Lower lobe of right lung (tissue), 2 donors: ENCODE measurements around the gene WIPI1. TPM values are rescaled to one million over a fixed set of nuclear protein-coding genes. Genes with fewer than 3 reads are reported as not detected.
A peak's percentile ranks its signal among the peaks of the same experiment; 100 is the strongest.

Source experiments
- ATAC-seq, 2 donors: fragments of 200-7000 bp; cut with Tn5 transposase; one replicate each; pipeline ENCODE4 v1.9.1; 2020 to 2022; ENCODE audit warnings: mild to moderate bottlenecking in 2 of 2, moderate library complexity in 2 of 2
- DNase-seq: peaks from one replicate; pipeline ENCODE4 v3.0.0-alpha.2; 2020
- H3K27ac ChIP-seq: fragments of 200-600 bp; one replicate; pipeline ENCODE4 v1.8.0; 2022
- H3K27me3 ChIP-seq: fragments of 200-600 bp; one replicate; pipeline ENCODE4 v1.8.0; 2022; ENCODE audit warnings: low read depth
- H3K36me3 ChIP-seq: fragments of 200-600 bp; one replicate; pipeline ENCODE4 v1.8.0; 2022; ENCODE audit warnings: mild to moderate bottlenecking
- H3K4me1 ChIP-seq: fragments of 200-600 bp; one replicate; pipeline ENCODE4 v1.8.0; 2022
- H3K4me3 ChIP-seq: fragments of 200-600 bp; one replicate; pipeline ENCODE4 v1.8.0; 2022; ENCODE audit warnings: mild to moderate bottlenecking
- H3K9me3 ChIP-seq: fragments of 200-600 bp; one replicate; pipeline ENCODE4 v1.8.0; 2022
- intact Hi-C: fragments of 100-400 bp; cut with DNase I; formaldehyde crosslinking; loops from one replicate; pipeline ENCODE4 v1.11.0; 2022
- long read RNA-seq: library from polyadenylated mRNA; unstranded; transcript quantifications from one replicate; pipeline ENCODE4 v2.0.0, GENCODE V29; 2021
- total RNA-seq: library from RNA; stranded (reverse); fragmentation: NEBNext Ultra II Directional; extraction: Animal tissue kit (Norgen Biotek cat#: 25700); gene quantifications from one replicate; pipeline ENCODE4 v1.2.1, GENCODE V29; 2021
- TF ChIP-seq, protein P1 (sequence below): fragments of 200-600 bp; IDR thresholded peaks from one replicate; pipeline ENCODE4 v1.8.0; 2022; ENCODE audit warnings: antibody characterized with exemption, mild to moderate bottlenecking
- donor health status: DM: no; HTN: yes; CAD: no; lungs with severe emphysema.

Gene WIPI1, protein sequence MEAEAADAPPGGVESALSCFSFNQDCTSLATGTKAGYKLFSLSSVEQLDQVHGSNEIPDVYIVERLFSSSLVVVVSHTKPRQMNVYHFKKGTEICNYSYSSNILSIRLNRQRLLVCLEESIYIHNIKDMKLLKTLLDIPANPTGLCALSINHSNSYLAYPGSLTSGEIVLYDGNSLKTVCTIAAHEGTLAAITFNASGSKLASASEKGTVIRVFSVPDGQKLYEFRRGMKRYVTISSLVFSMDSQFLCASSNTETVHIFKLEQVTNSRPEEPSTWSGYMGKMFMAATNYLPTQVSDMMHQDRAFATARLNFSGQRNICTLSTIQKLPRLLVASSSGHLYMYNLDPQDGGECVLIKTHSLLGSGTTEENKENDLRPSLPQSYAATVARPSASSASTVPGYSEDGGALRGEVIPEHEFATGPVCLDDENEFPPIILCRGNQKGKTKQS
- 37.5 TPM for total RNA-seq
- long read RNA-seq, transcript WIPI1-201 (13 exons, 1,832 nt): major isoform, 56 of 89 reads
- long read RNA-seq, transcript WIPI1-202 (12 exons, 1,575 nt): minor isoform, 6 of 89 reads
- long read RNA-seq, partial matches to known transcripts: 15 of 89 reads
- long read RNA-seq, other reads (novel, unspliced or antisense): 12 of 89 reads

DNA sequence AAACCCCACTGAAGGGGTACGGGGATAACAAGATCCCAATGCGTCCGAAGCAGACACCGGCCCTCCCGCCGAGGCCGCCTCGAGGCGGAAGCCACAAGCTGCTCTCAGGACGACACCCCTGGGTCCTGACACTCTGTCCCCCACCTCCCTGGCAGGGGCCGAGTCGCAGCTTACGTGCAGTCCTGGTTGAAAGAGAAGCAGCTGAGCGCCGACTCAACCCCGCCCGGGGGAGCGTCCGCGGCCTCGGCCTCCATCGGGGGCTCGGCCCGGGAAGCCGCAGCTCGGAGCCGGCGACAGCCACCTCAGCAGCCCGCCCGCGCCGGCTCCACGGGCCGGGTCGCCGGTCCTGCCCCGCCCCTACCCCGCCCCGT, at the start of gene WIPI1:
Gene WIPI1, minus strand, starts transcription at position 329 of the 371 bp plus-strand sequence. Its CDS starts 75 bp downstream, at position 254.
- TF ChIP-seq, protein P1, sequence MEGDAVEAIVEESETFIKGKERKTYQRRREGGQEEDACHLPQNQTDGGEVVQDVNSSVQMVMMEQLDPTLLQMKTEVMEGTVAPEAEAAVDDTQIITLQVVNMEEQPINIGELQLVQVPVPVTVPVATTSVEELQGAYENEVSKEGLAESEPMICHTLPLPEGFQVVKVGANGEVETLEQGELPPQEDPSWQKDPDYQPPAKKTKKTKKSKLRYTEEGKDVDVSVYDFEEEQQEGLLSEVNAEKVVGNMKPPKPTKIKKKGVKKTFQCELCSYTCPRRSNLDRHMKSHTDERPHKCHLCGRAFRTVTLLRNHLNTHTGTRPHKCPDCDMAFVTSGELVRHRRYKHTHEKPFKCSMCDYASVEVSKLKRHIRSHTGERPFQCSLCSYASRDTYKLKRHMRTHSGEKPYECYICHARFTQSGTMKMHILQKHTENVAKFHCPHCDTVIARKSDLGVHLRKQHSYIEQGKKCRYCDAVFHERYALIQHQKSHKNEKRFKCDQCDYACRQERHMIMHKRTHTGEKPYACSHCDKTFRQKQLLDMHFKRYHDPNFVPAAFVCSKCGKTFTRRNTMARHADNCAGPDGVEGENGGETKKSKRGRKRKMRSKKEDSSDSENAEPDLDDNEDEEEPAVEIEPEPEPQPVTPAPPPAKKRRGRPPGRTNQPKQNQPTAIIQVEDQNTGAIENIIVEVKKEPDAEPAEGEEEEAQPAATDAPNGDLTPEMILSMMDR: no peak
- DNase-seq (peak; percentile 79), ATAC-seq (peak; percentile 31 to 42)
- H3K36me3 ChIP-seq: peaks cover 8% of the 10 kb centered on the region
- H3K4me1 ChIP-seq: peaks cover 56% of the 10 kb centered on the region
- peak within 1 kb of the TSS; percentile 76 for H3K4me3 ChIP-seq
- intact Hi-C loops: no loop called here
- peak within 1 kb of the TSS; percentile 88 for H3K27ac ChIP-seq
- no peaks in the 10 kb centered on the region for H3K27me3 ChIP-seq
- H3K9me3 ChIP-seq: no peaks in the 10 kb centered on the region

DNA sequence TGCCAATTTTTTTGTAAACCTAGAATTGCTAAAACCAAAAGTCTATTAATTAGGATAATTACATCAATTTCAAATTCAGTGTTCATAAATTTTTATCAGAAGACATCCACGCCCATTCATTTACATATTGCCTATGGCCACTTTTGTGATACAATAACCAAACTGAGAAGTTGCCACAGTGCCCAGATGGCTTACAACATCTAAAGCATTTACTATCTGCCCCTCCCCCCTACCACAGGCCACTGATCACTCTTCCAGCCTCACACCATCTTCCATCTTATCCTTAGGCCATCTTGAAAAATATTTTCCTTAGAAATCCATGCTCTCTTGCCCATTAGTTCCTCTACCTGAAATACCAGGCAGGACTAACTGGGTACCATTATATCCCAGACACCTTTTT, 48.7 kb upstream of the WIPI1 start:
- no peak for ATAC-seq
- Histone ChIP-seq H3K27me3 (no peaks in the 10 kb centered on the region), H3K4me1 (peaks cover 15% of the 10 kb centered on the region), H3K4me3 (no peak overlapping the region), H3K9me3 (no peaks in the 10 kb centered on the region), H3K27ac (no peak overlapping the region), H3K36me3 (no peaks in the 10 kb centered on the region)
- DNase-seq: no peak
- intact Hi-C loops: no loop called here
- TF ChIP-seq, protein P1: no peak

DNA sequence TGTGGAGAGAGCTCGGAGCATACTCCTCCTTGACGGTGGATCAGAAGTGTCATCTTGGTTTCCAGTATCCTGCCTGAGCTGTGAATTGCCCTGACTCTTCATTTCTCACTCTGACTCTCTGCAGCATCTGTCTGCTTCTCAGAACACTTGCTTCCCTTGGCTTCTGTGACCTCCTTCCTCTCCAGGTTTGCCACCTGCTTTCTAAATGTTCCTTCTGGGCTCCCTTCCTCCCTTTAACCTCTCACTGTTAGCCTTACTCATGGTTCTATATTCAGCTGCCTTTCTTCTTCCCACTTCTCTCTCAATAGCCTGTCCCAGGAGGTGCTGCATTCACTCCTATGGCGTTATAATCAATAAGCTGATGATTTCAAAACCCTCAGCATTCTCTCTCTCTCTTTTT, 43.8 kb upstream of the WIPI1 start:
- no peak for ATAC-seq
- H3K9me3 ChIP-seq: no peaks in the 10 kb centered on the region
- H3K27me3 ChIP-seq: no peaks in the 10 kb centered on the region
- H3K4me3 ChIP-seq: no peak overlapping the region
- intact Hi-C loops: no loop called here
- H3K4me1 ChIP-seq: peaks cover 28% of the 10 kb centered on the region
- no peaks in the 10 kb centered on the region for H3K36me3 ChIP-seq
- TF ChIP-seq, protein P1: no peak
- DNase-seq: no peak
- H3K27ac ChIP-seq: no peak overlapping the region

DNA sequence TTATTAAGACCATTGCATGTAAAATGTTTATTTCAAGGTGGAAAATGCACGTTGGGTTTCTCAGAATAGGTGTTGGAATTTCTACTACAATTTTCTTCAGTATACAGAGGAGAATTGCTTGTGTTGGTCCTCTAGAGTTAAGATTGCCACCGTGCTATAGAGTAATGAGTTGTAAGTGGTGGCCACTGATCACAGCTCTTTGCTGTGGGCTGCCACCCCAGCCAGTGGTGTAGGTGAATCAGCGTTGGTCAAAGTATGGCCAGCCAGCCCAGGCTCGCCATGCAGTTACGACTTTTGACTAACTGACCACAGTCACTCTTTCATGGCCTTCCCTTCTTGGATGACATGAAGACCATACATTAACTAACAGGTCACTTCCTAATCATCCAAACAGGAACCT, 42.3 kb upstream of the WIPI1 start:
- Histone ChIP-seq H3K27ac (peak overlapping the region; percentile 75), H3K36me3 (no peaks in the 10 kb centered on the region), H3K4me3 (no peak overlapping the region), H3K27me3 (no peaks in the 10 kb centered on the region), H3K4me1 (peaks cover 28% of the 10 kb centered on the region), H3K9me3 (no peaks in the 10 kb centered on the region)
- intact Hi-C loops: no loop called here
- TF ChIP-seq, protein P1: no peak
- DNase-seq (no peak), ATAC-seq (no peak)

DNA sequence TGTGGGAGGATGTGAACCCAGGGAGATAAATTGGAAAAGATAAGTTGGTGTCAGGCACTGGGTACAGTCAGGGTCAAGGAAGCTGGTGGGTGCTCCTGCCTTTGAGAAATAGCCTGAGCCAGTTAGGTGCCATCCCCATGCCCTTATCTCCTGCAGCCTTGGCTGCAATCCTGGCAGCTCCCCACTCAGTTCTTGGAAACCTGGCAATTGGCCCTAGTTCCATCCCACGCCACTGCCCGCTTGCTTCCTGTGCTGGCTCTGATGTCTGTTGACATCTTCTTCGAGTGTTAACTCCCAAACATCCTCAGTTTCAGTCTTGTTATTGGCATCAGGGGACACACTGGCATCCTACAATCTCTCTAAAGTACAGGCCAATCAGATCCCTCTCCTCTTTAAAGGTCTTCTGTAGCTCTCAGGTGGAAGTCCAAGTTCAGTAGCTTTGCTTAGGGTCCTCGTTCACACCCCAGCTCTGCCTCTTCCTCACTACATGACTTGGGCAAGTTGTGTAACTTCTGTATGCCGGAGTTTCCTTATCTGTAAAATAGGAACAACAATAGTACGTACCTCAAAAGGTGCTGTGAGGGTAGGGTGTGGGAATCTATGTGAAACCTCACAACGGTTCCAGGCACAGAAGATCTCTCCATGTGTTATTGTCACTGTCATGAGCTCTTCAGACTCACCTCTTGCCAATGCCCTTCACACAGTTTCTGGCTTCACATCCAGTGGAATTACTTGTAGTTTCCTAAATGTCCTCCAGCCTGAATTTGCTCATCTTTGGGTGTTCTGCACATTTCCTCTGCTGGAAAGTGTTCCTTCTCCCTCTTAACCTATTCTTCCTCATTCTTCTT, 41.4 kb upstream of the WIPI1 start:
- peak overlapping the region; percentile 75 for H3K27ac ChIP-seq
- DNase-seq: peak; percentile 68
- peak overlapping the region; percentile 19 for H3K4me3 ChIP-seq
- intact Hi-C loops: no loop called here
- ATAC-seq: peak; percentile 59 to 76
- no peaks in the 10 kb centered on the region for H3K27me3 ChIP-seq
- H3K36me3 ChIP-seq: no peaks in the 10 kb centered on the region
- peaks cover 29% of the 10 kb centered on the region for H3K4me1 ChIP-seq
- TF ChIP-seq, protein P1: no peak
- no peaks in the 10 kb centered on the region for H3K9me3 ChIP-seq
